T follicular helper cell (primary cell): Measurements from ENCODE around the gene ARTN.
A peak's percentile ranks its signal among the peaks of the same experiment; 100 is the strongest.

Source experiments
- DNase-seq: peaks from one replicate; pipeline ENCODE4 v3.0.0-alpha.2; 2020; ENCODE audit warnings: low read depth

The ARTN gene

GRCh38 chr1:43970911-43971310, 37.3 kb downstream of the ARTN start:
- no peak for DNase-seq

GRCh38 chr1:43971336-43971980, 37.9 kb downstream of the ARTN start:
- no peak for DNase-seq

- DNase-seq, result no peak
Observed at GRCh38 chr1:43973981-43974442, 40.4 kb downstream of the ARTN start.

GRCh38 chr1:43974443-43975248, 41.0 kb downstream of the ARTN start, which contains the start of gene ATP6V0B:
TSS of gene ATP6V0B (plus strand) at chr1:43974960. CDS start at chr1:43975041, 81 bp downstream.
- peak; percentile 92 for DNase-seq

- DNase-seq, result peak; percentile 48
Observed at GRCh38 chr1:43975249-43975961, 41.8 kb downstream of the ARTN start.

- no peak for DNase-seq
Observed at GRCh38 chr1:43976045-43976444, 42.4 kb downstream of the ARTN start.

- no peak for DNase-seq
Observed at GRCh38 chr1:43976890-43977289, 43.3 kb downstream of the ARTN start.

- no peak for DNase-seq
Observed at GRCh38 chr1:43977376-43978263, 44.0 kb downstream of the ARTN start.

- no peak for DNase-seq
Observed at GRCh38 chr1:43978264-43978550, 44.6 kb downstream of the ARTN start.

GRCh38 chr1:43978551-43979260, 45.1 kb downstream of the ARTN start, which contains the start of gene B4GALT2:
TSS of gene B4GALT2 (plus strand) at chr1:43979210. CDS start at chr1:43981161, 1,951 bp downstream.
- DNase-seq, result no peak

- DNase-seq, result no peak
Observed at GRCh38 chr1:43979261-43979527, 45.6 kb downstream of the ARTN start.

- DNase-seq, result no peak
Observed at GRCh38 chr1:43979528-43980254, 46.1 kb downstream of the ARTN start.

GRCh38 chr1:43980255-43981134, 46.9 kb downstream of the ARTN start:
- DNase-seq, result no peak

- no peak for DNase-seq
Observed at GRCh38 chr1:43981135-43981491, 47.5 kb downstream of the ARTN start.

GRCh38 chr1:43981636-43982035, 48.0 kb downstream of the ARTN start:
- DNase-seq, result no peak

GRCh38 chr1:43982241-43982640, 48.6 kb downstream of the ARTN start:
- DNase-seq, result no peak

- no peak for DNase-seq
Observed at GRCh38 chr1:43982808-43983207, 49.2 kb downstream of the ARTN start.

- DNase-seq, result no peak
Observed at GRCh38 chr1:43983253-43983899, 49.8 kb downstream of the ARTN start.

- no peak for DNase-seq
Observed at GRCh38 chr1:43984855-43985254, 51.3 kb downstream of the ARTN start.
